HG03520 (cell line): ENCODE measurements around the gene RGL2.

Experiments
- ATAC-seq: cut with Tn5 transposase; IDR thresholded peaks from one replicate; pipeline ENCODE4 v1.9.1; 2021; ENCODE audit warnings: mild to moderate bottlenecking, moderate library complexity; ENCODE audit not compliant: unreplicated experiment

RGL2 gene

DNA sequence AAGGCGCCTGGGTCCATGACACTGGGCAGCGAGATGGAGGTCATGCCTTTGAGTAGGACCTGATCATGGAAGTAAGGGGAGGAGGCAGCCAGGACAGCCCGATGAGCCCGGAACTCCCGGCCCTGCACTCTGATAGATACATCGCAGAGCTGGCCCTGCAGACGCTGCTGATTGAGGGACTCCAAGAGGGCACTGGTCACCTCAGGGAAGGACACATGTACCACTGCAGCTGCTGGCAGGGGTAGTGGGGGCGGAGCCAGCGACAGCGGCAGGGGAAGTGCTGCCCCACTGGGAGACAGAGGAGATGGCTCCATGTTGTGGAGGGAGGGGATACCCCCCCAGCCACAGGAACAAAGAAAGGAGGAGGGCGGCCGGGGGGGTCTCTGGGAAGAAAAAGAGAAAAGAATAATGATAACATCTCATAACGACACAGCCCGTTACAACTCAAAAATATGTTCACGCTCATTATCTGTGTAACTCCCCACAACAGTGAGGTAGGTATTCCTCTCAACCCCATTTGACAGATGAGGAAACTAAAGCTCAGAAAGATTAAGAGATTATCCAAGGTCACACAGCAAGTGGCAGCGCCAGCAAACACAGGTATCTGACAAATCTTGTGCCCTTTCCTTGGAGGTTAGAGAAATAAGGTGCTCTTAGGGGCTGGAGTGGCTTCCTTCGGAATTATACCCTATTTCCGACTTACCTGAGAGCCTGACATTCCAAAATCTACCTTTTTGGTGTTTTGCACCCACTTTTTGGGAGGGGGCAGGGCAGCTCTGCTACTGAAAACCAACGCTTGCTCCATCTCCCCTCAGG is 18.1 kb upstream of the RGL2 start:
- ATAC-seq = no peak

DNA sequence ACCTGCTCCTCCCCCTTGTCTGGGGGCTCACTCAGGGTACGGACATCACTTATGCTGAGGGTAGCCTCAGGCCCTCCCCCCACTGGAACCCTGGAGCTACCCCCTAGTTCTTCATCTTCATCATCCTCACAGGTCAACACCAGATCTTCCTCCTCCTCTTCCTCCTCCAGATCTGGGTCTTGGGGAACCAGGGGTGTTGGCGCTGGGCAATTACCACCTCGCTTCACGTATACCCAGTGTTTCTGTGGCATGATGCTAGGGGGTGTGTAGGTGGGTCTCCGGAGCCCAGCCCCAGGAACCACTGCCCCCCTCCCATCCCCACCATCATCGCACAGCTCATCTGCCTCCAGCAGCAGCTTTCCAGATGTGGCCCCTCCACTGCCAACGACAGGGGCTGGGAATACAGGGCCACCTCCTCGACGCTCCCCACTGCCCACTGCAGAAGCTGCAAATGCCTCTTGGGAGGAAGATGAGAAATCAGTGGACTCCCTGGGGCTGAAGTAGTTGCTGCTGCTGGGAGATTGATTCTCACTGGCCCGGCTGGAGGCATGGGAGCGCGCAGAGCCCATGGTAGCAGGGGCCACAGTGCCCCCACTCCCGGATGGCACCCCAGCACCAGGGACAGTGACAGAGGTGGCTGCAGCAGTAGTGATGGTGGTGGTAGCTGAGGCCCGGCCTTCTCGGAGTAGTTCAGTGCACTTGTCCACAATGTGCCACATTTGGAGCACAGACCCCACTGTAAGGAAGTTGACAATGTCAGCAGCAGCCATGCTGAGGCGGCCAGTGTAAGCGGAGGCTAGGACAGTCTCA is 17.3 kb upstream of the RGL2 start:
- ATAC-seq = no peak

GRCh38 chr6:33314943-33315792 is 16.4 kb upstream of the RGL2 start:
- no peak for ATAC-seq

- no peak for ATAC-seq
These were observed 15.8 kb upstream of the RGL2 start for GRCh38 chr6:33314515-33314942.

DNA sequence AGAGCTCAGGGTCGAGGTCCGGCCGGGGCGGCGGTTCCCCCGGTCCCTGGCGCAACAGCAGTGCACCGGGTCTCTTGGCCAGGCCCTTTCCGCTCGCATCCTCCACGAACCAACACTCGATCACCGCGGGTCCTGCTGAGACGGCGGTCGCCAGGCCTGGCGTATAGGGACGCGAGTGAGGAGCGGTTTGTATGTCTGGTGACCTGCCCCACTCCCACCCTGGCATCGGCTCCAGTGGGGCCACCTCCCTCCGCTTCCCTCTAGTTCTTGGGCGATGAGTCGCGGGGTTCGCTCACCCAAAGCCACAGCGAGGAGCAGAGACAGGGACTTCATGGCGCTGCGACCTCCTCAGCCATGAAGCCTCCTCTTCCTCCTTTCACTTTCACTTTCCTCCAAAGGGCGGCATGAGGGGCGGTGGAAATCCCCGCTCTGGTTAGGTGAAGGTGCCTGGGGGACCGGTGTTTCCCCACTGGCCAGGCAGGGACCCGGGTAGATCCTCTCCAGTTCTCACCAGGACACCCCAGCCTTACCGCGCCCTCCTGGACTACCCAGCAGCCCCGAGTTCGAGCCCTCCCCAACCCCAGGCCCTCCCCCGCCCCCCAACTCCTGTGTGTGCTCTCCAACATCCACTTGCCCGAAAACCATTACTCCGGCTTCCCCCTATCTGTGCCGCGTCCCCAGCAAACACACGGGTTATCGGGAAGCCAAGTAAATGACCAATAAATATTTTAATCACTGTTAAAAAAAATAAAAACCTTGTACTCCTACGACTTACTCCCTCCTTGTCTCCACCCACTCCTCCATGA is 15.2 kb upstream of the RGL2 start, which contains the start of gene TAPBP:
Gene TAPBP, minus strand, starts transcription at position 370 of the 806 bp plus-strand sequence. Its CDS starts 37 bp downstream, at position 333.
- ATAC-seq = peak; percentile 29

DNA sequence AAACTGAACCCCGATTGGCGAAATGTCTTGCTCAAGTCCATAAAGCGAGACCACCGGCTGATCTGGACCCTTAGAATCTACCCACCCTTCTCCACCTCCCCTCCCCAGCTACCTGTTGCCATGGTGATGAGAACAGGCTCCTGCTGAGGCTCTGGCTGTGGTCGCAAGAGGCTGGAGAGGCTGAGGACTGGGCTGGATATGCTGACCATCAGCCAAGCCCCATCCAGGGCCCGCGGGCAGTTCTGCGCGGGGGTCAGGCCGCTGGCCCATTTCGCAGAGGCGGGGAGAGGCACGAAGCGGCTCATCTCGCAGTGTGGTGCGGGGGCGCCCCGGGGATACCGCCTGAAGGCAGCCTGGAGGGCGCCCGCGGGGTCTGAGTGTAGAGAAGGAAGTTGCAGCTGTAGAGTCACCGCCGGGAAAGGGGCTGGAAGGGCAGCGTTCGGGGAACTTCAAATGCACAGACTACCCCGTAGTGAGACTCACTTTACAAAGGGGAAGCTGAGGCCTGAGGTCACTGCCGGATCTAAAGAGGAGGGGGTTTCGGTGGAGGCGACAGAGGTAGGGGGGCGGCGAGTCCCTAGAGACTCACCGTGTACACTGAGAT is 14.5 kb upstream of the RGL2 start:
- peak; percentile 1 for ATAC-seq

GRCh38 chr6:33312361-33313104 is 13.8 kb upstream of the RGL2 start:
- ATAC-seq = no peak

DNA sequence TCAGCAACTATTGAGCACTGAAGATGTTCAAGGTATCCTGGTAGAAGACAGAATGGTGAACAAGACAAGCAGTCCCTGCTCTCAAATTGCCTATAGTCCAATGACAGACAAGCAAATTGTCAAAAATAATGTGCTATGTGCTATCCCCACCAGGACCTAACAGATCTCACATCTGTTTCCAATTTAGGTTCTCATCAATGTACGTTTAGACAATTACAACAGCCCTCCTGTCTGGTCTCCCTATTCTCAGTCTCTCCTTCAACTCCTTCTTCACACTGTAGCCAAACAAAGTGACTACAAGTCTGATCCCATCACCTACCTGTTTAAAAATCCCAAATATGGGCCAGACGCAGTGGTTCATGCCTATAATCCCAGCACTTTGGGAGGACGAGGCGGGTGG is 7.6 kb upstream of the RGL2 start:
- ATAC-seq = no peak

- ATAC-seq = no peak
These were observed 6.3 kb upstream of the RGL2 start for GRCh38 chr6:33305052-33305451.

DNA sequence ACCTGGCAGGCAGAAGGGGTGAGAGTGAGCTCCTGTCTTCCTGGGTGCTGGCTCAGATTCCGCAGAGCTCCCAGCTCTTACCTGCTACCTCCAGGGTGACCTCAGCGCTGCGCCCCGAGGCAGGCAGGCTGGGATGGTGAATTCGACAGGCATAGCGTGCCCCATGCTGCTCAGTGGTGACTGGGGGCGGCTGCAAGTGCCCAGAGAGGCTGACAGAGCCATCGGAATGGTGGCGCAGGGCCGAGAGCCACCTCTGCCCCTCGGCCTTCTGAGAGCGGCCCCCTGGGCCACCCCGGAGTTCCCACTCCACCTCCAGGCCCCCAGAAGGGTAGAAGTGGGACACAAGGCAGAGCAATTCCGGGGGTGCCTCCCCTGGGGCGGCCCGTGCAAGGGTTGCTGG is 5.5 kb upstream of the RGL2 start:
- no peak for ATAC-seq

GRCh38 chr6:33301877-33302276 is 3.1 kb upstream of the RGL2 start:
- ATAC-seq = no peak

GRCh38 chr6:33299237-33299944 is 649 bp upstream of the RGL2 start:
- peak; percentile 65 for ATAC-seq

DNA sequence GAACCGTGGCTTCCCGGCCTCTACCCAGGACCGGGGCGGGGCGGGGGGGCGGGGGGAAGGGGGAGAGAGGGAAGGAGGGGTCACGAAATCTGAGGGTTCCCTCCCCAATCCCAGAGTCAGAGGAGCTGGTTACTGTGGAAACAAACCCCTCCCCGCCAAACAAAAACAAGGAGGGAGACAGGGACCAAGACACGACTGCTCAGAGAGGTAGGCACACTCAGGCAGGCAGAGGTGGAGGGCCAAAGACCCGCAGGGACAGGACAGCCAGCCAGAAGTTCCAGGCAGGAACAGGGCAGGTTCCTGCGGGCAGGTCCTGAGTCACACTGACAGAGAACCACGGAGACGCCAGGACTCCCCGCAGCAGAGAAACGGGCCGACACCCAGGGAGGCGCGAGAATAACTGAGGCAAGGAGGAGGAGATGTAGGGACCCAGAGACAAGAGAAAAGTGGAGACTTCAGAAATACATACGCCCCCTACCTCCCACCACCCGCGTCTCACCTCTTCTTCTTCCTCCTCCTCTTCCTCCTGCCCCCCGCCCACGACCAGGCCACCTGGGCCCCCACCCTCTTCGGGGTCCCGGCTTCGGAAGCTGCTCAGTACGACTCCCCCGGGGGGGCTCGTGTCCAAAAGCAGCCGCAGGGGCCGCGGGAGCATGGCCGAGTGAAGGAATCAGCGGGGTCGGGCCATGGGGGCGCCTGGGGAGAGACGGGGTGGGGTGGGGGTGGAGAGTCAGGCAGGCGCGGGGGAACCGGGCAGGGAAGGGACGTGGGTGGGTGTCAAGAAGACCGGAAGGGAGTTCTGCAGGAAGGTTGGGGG is 578 bp downstream of the RGL2 start:
- ATAC-seq = no peak

DNA sequence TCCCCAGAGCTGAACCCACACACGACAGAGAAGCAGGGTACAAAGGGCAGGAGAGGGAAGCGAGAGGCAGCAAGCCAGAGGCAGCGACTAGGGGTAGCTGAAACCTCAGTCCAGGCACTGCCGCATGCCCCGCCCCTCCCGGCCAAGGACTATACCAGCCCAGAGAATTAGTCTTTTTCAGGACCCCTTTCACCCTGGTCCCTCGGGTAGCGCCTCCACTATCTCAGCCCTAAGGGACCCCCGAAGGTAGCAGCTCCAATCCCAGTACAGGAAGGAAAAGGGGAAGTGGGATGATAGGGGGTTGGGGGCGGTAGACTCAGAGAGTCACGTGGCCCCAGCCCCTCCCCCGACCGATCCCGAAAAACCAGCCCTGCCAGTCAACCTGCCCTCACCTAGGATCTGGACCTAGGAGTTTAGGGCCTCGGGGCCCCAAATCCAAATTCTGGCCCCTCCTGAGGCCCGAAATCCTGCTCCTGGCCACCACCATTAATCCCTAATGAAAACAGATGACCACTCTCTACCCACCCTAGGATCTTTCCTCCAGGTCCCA is 1.3 kb downstream of the RGL2 start:
- no peak for ATAC-seq

DNA sequence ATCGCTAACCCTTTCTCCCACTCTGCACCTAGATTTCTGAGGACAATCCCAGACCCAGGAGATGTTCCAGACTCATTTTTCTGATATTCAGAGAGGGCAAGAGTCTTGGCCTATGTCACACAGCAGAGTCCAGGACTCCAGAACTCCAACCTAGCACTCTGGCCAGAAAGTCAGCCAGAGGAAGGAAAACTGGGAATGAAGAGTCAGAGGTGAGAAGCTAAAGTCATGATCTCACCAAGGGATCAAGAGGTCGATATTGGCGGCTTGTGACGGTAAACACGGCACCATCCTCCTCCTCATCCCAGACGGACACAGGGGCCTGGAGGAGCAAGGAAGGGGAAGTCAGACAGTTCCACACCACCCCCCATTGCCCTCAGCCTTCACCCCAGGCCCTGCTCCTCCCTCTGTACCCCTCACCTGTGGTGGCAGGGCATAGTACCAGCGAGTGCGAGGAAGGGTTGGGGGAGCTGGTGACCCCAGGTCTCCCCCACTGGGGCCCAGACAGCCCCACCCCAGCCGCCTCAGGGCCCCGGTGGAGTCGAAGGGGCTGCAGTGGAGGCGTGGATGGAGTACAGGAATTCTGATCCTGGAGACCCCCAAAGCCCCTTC is 1.8 kb downstream of the RGL2 start:
- no peak for ATAC-seq

GRCh38 chr6:33295621-33296369 is 2.9 kb downstream of the RGL2 start:
- ATAC-seq = no peak
